Lower leg skin (tissue), 4 donors: Measurements from ENCODE around the gene KLF8. TPM values are rescaled to one million over a fixed set of nuclear protein-coding genes. Genes with fewer than 3 reads are reported as not detected.
A peak's percentile ranks its signal among the peaks of the same experiment; 100 is the strongest.
"Not testable (repeated sequence)": the region's sequence is repeated elsewhere in the genome, so short reads cannot be mapped to it uniquely, and the experiment has no call there.

ENCODE experiments used
- DNase-seq, 2 donors: peaks; one replicate each; pipeline ENCODE4 v3.0.0-alpha.2; 2019; ENCODE audit warnings: low spot score in 2 of 2
- H3K4me3 ChIP-seq: fragments of 200-600 bp; sonication (generic); 2 replicates; pipeline ENCODE4 v1.5.1; 2017; ENCODE audit warnings: mild to moderate bottlenecking, low read depth; ENCODE audit not compliant: poor library complexity, severe bottlenecking
- POLR2A ChIP-seq, 2 donors: fragments of 450-650 bp; IDR thresholded peaks; one replicate each; pipeline ENCODE4 v1.6.1; 2016 to 2017; ENCODE audit warnings: antibody characterized with exemption in 2 of 2, mild to moderate bottlenecking in 1 of 2, moderate library complexity in 1 of 2
- WGBS, 2 donors: methylation state at CpG; one replicate each; pipeline ENCODE4 v1.1.5; 2018; 5-methylcytosine and 5-hydroxymethylcytosine counted together
- intact Hi-C: fragments of 100-400 bp; cut with DNase I; formaldehyde crosslinking; loops from one replicate; pipeline ENCODE4 v1.15.0; 2023; ENCODE audit warnings: low total_unique reads
- total RNA-seq, 4 donors: library from RNA; depleted of rRNA; stranded (reverse); fragments of >200 nt; gene quantifications; one replicate each; pipeline ENCODE4 v1.1.0, GENCODE V29; 2016
- TF ChIP-seq, protein P1 (sequence below), 3 donors: fragments of 450-650 bp; IDR thresholded peaks; one replicate each; pipeline ENCODE4 v1.5.1; 2016; ENCODE audit warnings: antibody characterized with exemption in 3 of 3, mild to moderate bottlenecking in 3 of 3, moderate library complexity in 2 of 3

KLF8 gene
- total RNA-seq = 10 to 100 TPM; 38.1 to 93.3 (median 43.3) TPM

DNA sequence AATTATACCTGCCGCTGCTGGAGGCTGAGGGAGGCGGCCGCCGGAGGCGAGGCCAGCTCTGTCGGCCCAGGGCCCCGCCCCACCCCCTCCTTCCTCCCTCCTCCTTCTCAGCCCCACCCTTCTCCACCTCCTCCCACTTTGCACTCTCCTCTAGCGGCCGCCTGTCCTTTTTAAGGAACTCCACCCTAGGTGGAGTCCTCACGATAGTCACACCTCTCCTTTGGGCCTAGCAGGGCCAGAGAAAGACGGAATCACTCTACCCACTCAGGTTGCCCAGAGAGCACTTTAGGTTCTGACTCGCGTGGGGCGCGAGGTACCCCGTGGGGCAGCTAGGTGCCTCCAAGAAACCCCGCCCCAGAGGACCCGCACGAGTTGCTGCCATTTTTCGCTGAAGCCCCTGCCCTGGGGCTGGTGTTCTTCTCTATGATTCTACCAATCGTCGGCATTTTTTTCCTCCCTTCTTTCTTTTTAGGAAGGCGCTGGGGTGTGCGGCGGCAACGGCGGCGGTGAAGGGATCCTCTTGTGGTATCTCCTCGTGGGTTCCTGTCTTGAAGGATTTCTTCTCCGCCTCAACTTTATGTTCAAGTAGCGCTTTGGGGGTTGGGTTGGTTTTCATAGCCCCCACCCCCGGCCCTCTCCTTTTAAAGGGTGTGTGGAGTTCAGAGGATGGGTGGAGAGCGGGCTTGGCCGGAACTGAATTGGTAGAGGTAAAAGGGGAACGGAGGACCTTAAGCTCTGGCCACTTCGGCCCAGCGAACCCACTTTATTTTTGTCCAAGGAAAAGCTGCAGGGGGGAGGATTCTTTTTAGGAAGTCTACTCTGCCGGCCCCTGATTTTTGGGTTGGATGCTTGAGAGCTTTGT, at the start of gene KLF8:
KLF8 (plus strand) TSS at position 136 of the 862 bp plus-strand sequence. CDS start 979 bp downstream, outside the sequence.
- no peak for TF ChIP-seq POLR2A (IDR thresholded peaks at IDR 0.05)
- TF ChIP-seq, protein P1, sequence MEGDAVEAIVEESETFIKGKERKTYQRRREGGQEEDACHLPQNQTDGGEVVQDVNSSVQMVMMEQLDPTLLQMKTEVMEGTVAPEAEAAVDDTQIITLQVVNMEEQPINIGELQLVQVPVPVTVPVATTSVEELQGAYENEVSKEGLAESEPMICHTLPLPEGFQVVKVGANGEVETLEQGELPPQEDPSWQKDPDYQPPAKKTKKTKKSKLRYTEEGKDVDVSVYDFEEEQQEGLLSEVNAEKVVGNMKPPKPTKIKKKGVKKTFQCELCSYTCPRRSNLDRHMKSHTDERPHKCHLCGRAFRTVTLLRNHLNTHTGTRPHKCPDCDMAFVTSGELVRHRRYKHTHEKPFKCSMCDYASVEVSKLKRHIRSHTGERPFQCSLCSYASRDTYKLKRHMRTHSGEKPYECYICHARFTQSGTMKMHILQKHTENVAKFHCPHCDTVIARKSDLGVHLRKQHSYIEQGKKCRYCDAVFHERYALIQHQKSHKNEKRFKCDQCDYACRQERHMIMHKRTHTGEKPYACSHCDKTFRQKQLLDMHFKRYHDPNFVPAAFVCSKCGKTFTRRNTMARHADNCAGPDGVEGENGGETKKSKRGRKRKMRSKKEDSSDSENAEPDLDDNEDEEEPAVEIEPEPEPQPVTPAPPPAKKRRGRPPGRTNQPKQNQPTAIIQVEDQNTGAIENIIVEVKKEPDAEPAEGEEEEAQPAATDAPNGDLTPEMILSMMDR (IDR thresholded peaks at IDR 0.05) = no peak
- DNase-seq = peak; percentile 53 to 88
- peak within 1 kb of the TSS; percentile 25 for H3K4me3 ChIP-seq
- intact Hi-C loops = no loop called here
- WGBS, 2 donors = 0 to 32% methylated on average over 31 to 38 of the region's 38 CpGs

DNA sequence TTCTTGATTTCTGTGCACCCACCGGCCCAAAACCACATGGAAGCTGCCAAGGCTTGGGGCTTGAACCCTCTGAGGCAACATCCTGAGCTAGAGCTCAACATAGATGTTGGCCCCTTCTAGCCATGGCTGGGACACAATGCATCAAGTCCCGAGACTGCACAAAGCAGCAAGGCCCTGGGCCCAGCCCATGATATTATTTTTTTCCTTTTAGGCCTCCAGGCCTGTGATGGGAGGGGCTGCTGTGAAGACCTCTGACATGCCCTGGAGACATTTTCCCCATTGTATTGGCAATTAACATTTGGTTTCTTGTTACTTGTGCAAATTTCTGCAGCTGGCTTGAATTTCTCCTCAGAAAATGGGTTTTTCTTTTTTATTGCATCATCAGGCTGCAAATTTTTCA, 25.2 kb upstream of the KLF8 start:
- WGBS, 2 donors = 61 to 73% methylated on average over 2 of the region's 2 CpGs
- H3K4me3 ChIP-seq, intact Hi-C loops, DNase-seq: not testable (repeated sequence)

GRCh38 chrX:56211701-56212100, 20.5 kb upstream of the KLF8 start:
- no peak overlapping the region for H3K4me3 ChIP-seq
- no peak for DNase-seq
- WGBS, 2 donors = 82 to 93% methylated on average over 1 to 3 of the region's 3 CpGs
- intact Hi-C loops = no loop called here
- TF ChIP-seq, protein P1 (IDR thresholded peaks at IDR 0.05) = no peak
- TF ChIP-seq POLR2A (IDR thresholded peaks at IDR 0.05) = no peak

- DNase-seq = no peak
- WGBS, 2 donors = 76 to 95% methylated on average over 1 of the region's 1 CpG
- intact Hi-C loops = no loop called here
- TF ChIP-seq, protein P1 (IDR thresholded peaks at IDR 0.05) = no peak
- TF ChIP-seq POLR2A (IDR thresholded peaks at IDR 0.05) = no peak
- no peak overlapping the region for H3K4me3 ChIP-seq
Observed at GRCh38 chrX:56216332-56216731, 15.8 kb upstream of the KLF8 start.

DNA sequence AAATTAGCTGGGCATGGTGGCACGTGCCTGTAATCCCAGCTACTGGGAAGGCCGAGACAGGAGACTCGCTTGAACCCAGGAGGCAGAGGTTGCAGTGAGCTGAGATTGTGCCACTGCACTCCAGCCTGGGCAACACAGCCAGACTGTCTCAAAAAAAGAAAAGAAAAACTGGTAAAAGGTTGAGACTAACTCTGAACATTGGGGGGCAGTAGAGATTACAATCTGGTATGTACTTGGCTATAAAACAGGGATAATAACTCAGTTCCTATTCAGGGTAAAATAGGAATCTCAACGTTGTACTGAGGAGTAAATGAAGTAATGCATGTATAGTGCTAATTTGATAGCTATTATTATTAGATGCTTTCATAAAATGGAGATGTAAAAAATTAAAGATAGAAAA, 12.5 kb upstream of the KLF8 start:
- 34 to 52% methylated on average over 4 of the region's 4 CpGs for WGBS, 2 donors
- intact Hi-C loops = no loop called here
- DNase-seq = no peak
- TF ChIP-seq, protein P1 (IDR thresholded peaks at IDR 0.05) = no peak
- TF ChIP-seq POLR2A (IDR thresholded peaks at IDR 0.05) = no peak
- no peak overlapping the region for H3K4me3 ChIP-seq

DNA sequence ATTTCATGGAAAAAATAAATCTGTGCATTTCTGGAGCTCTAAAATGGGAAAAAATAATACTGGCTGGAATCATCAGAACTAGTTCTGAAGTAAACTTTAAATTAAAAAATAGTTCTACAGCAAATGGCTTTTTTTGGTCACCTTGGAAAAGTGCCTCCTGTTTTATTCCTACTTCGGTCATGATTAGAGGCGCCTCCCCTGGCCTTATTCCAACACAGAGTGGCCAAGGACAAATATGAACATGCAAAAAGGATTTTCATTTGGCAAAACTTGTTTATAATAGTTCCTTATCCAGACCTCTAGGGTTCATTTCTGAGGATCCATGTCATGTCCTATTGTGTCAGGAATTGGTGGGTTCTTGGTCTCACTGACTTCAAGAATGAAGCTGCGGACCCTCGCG, 11.1 kb upstream of the KLF8 start:
- TF ChIP-seq POLR2A (IDR thresholded peaks at IDR 0.05) = no peak
- TF ChIP-seq, protein P1 (IDR thresholded peaks at IDR 0.05) = no peak
- H3K4me3 ChIP-seq = no peak overlapping the region
- no peak for DNase-seq
- WGBS, 2 donors = 64 to 67% methylated on average over 5 of the region's 5 CpGs
- intact Hi-C loops = no loop called here
